ENCODE measurements around the gene COL4A1. TPM values are rescaled to one million over a fixed set of nuclear protein-coding genes. Genes with fewer than 3 reads are reported as not detected.

COL4A1 gene
- total RNA-seq, 1 experiment from 2014 or later, result 269 TPM

GRCh38 chr13:110240352-110240751 is 66.6 kb downstream of the COL4A1 start:
- H3K4me3 ChIP-seq, result no peak overlapping the region
- peaks cover 4% of the 10 kb centered on the region for H3K4me1 ChIP-seq
- no peaks in the 10 kb centered on the region for H3K27me3 ChIP-seq
- H3K9me3 ChIP-seq (replicated peaks), result no peaks in the 10 kb centered on the region
- no peak for DNase-seq
- peaks cover 11% of the 10 kb centered on the region for H3K36me3 ChIP-seq
- no peak overlapping the region for H3K27ac ChIP-seq

- H3K27me3 ChIP-seq, result no peaks in the 10 kb centered on the region
- no peaks in the 10 kb centered on the region for H3K4me1 ChIP-seq
- no peak for DNase-seq
- no peak overlapping the region for H3K27ac ChIP-seq
- no peaks in the 10 kb centered on the region for H3K9me3 ChIP-seq (replicated peaks)
- no peak overlapping the region for H3K4me3 ChIP-seq
- peaks cover 11% of the 10 kb centered on the region for H3K36me3 ChIP-seq
Measured at GRCh38 chr13:110239280-110240125, 67.5 kb downstream of the COL4A1 start.

- no peak for DNase-seq
- no peaks in the 10 kb centered on the region for H3K9me3 ChIP-seq (replicated peaks)
- no peaks in the 10 kb centered on the region for H3K4me1 ChIP-seq
- H3K36me3 ChIP-seq, result peaks cover 11% of the 10 kb centered on the region
- no peak overlapping the region for H3K4me3 ChIP-seq
- H3K27ac ChIP-seq, result no peak overlapping the region
- no peaks in the 10 kb centered on the region for H3K27me3 ChIP-seq
Measured at GRCh38 chr13:110238818-110239195, 68.2 kb downstream of the COL4A1 start.

- Histone ChIP-seq H3K4me3 (no peak overlapping the region), H3K4me1 (no peaks in the 10 kb centered on the region), H3K36me3 (peaks cover 11% of the 10 kb centered on the region), H3K27me3 (no peaks in the 10 kb centered on the region), H3K9me3 (replicated peaks) (no peaks in the 10 kb centered on the region), H3K27ac (no peak overlapping the region)
- DNase-seq, result no peak
Measured at GRCh38 chr13:110237875-110238817, 68.8 kb downstream of the COL4A1 start.

GRCh38 chr13:110236831-110237261 is 70.1 kb downstream of the COL4A1 start:
- no peaks in the 10 kb centered on the region for H3K9me3 ChIP-seq (replicated peaks)
- no peak overlapping the region for H3K27ac ChIP-seq
- DNase-seq, result no peak
- H3K27me3 ChIP-seq, result no peaks in the 10 kb centered on the region
- peaks cover 8% of the 10 kb centered on the region for H3K36me3 ChIP-seq
- no peaks in the 10 kb centered on the region for H3K4me1 ChIP-seq
- no peak overlapping the region for H3K4me3 ChIP-seq

GRCh38 chr13:110236431-110236830 is 70.5 kb downstream of the COL4A1 start:
- no peak overlapping the region for H3K4me3 ChIP-seq
- H3K27me3 ChIP-seq, result no peaks in the 10 kb centered on the region
- DNase-seq, result no peak
- no peaks in the 10 kb centered on the region for H3K9me3 ChIP-seq (replicated peaks)
- no peaks in the 10 kb centered on the region for H3K4me1 ChIP-seq
- peaks cover 8% of the 10 kb centered on the region for H3K36me3 ChIP-seq
- no peak overlapping the region for H3K27ac ChIP-seq

GRCh38 chr13:110234532-110234931 is 72.4 kb downstream of the COL4A1 start:
- H3K4me1 ChIP-seq, result peaks cover 8% of the 10 kb centered on the region
- no peaks in the 10 kb centered on the region for H3K9me3 ChIP-seq (replicated peaks)
- no peak overlapping the region for H3K4me3 ChIP-seq
- H3K27me3 ChIP-seq, result no peaks in the 10 kb centered on the region
- H3K36me3 ChIP-seq, result peaks cover 4% of the 10 kb centered on the region
- H3K27ac ChIP-seq, result no peak overlapping the region
- no peak for DNase-seq

GRCh38 chr13:110233951-110234280 is 73.0 kb downstream of the COL4A1 start:
- Histone ChIP-seq H3K4me3 (no peak overlapping the region), H3K4me1 (peaks cover 14% of the 10 kb centered on the region), H3K9me3 (replicated peaks) (no peaks in the 10 kb centered on the region; the same call in 1 of the 2 replicates), H3K27ac (no peak overlapping the region), H3K36me3 (peaks cover 4% of the 10 kb centered on the region), H3K27me3 (no peaks in the 10 kb centered on the region)
- no peak for DNase-seq

GRCh38 chr13:110233181-110233950 is 73.6 kb downstream of the COL4A1 start:
- no peaks in the 10 kb centered on the region; the same call in 1 of the 2 replicates for H3K9me3 ChIP-seq (replicated peaks)
- H3K4me1 ChIP-seq, result peaks cover 18% of the 10 kb centered on the region
- no peak overlapping the region for H3K4me3 ChIP-seq
- H3K27me3 ChIP-seq, result no peaks in the 10 kb centered on the region
- no peak for DNase-seq
- peaks cover 4% of the 10 kb centered on the region for H3K36me3 ChIP-seq
- no peak overlapping the region for H3K27ac ChIP-seq

- no peaks in the 10 kb centered on the region; the same call in 1 of the 2 replicates for H3K9me3 ChIP-seq (replicated peaks)
- DNase-seq, result no peak
- peaks cover 4% of the 10 kb centered on the region for H3K36me3 ChIP-seq
- H3K4me3 ChIP-seq, result no peak overlapping the region
- peaks cover 18% of the 10 kb centered on the region for H3K4me1 ChIP-seq
- no peaks in the 10 kb centered on the region for H3K27me3 ChIP-seq
- H3K27ac ChIP-seq, result no peak overlapping the region
Measured at GRCh38 chr13:110232756-110233155, 74.2 kb downstream of the COL4A1 start.

- Histone ChIP-seq H3K27me3 (no peaks in the 10 kb centered on the region), H3K36me3 (peaks cover 4% of the 10 kb centered on the region), H3K9me3 (replicated peaks) (no peaks in the 10 kb centered on the region; the same call in 1 of the 2 replicates), H3K4me3 (no peak overlapping the region), H3K27ac (no peak overlapping the region), H3K4me1 (peaks cover 18% of the 10 kb centered on the region)
- DNase-seq, result no peak
Measured at GRCh38 chr13:110232142-110232541, 74.8 kb downstream of the COL4A1 start.

GRCh38 chr13:110231348-110232047 is 75.5 kb downstream of the COL4A1 start:
- H3K4me3 ChIP-seq, result no peak overlapping the region
- H3K36me3 ChIP-seq, result peaks cover 2% of the 10 kb centered on the region
- H3K4me1 ChIP-seq, result peaks cover 19% of the 10 kb centered on the region
- H3K9me3 ChIP-seq (replicated peaks), result no peaks in the 10 kb centered on the region; the same call in 1 of the 2 replicates
- no peak overlapping the region for H3K27ac ChIP-seq
- H3K27me3 ChIP-seq, result no peaks in the 10 kb centered on the region
- DNase-seq, result no peak

GRCh38 chr13:110230661-110231347 is 76.2 kb downstream of the COL4A1 start:
- DNase-seq, result no peak
- no peak overlapping the region for H3K4me3 ChIP-seq
- H3K27me3 ChIP-seq, result no peaks in the 10 kb centered on the region
- H3K9me3 ChIP-seq (replicated peaks), result no peaks in the 10 kb centered on the region; the same call in 1 of the 2 replicates
- H3K27ac ChIP-seq, result no peak overlapping the region
- H3K4me1 ChIP-seq, result peaks cover 26% of the 10 kb centered on the region
- no peaks in the 10 kb centered on the region; the same call in none of the 2 replicates for H3K36me3 ChIP-seq
